Testis (tissue), 2 donors: Measurements from ENCODE around the gene DZANK1.

ENCODE experiments used
- POLR2A ChIP-seq: fragments of 450-650 bp; IDR thresholded peaks from one replicate; pipeline ENCODE4 v1.6.1; 2017; ENCODE audit warnings: antibody characterized with exemption, mild to moderate bottlenecking, moderate library complexity
- TF ChIP-seq, protein P1 (sequence below), 3 experiments: fragments of 450-650 bp in 2 of 3; fragments of 200-600 bp in 1 of 3; sonication (generic) in 1 of 3; IDR thresholded peaks; one replicate each; pipeline ENCODE4 v1.5.1; 2016 to 2019; ENCODE audit warnings: antibody characterized with exemption in 3 of 3, mild to moderate bottlenecking in 2 of 3, moderate library complexity in 1 of 3

DNA sequence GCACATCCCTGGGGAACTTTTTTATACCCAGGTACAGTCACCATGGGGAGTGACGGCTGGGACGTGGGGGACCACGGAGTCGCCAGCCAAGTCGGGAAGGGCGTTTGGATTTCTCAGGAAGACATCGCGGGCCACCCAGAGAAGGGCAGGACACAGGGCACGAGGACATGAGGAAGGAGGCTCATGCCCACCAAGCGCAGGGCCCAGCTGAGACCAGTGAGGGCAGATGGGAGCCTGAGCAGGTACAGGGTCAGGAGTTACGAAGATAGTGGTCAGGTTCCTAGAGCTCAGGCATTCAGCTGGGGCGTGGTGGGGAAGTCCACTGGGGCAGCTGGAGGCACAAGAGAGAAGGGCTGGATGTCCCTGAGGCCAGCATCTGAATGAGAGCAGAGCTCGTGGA is 103.9 kb downstream of the DZANK1 start:
- no peak for TF ChIP-seq POLR2A
- TF ChIP-seq, protein P1, sequence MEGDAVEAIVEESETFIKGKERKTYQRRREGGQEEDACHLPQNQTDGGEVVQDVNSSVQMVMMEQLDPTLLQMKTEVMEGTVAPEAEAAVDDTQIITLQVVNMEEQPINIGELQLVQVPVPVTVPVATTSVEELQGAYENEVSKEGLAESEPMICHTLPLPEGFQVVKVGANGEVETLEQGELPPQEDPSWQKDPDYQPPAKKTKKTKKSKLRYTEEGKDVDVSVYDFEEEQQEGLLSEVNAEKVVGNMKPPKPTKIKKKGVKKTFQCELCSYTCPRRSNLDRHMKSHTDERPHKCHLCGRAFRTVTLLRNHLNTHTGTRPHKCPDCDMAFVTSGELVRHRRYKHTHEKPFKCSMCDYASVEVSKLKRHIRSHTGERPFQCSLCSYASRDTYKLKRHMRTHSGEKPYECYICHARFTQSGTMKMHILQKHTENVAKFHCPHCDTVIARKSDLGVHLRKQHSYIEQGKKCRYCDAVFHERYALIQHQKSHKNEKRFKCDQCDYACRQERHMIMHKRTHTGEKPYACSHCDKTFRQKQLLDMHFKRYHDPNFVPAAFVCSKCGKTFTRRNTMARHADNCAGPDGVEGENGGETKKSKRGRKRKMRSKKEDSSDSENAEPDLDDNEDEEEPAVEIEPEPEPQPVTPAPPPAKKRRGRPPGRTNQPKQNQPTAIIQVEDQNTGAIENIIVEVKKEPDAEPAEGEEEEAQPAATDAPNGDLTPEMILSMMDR (IDR thresholded peaks at IDR 0.05): no peak
